WTC11 (cell line): ENCODE data around the gene SSRP1.

Experiments used
- AFF4 ChIP-seq: sonication (generic); formaldehyde crosslinking; IDR thresholded peaks from 2 replicates; pipeline ENCODE4 v1.8.1; 2023; ENCODE audit warnings: mild to moderate bottlenecking, missing genetic modification reagents, borderline replicate concordance
- CTCF ChIP-seq: fragments of 200-600 bp; IDR thresholded peaks from 2 replicates; pipeline ENCODE4 v1.8.0; 2022; ENCODE audit warnings: antibody characterized with exemption
- E2F5 ChIP-seq: sonication (generic); formaldehyde crosslinking; IDR thresholded peaks from 2 replicates; pipeline ENCODE4 v1.8.1; 2022; ENCODE audit warnings: mild to moderate bottlenecking, moderate library complexity, missing genetic modification reagents
- MAX ChIP-seq: sonication (generic); formaldehyde crosslinking; IDR thresholded peaks from 2 replicates; pipeline ENCODE4 v1.8.0; 2022; ENCODE audit warnings: mild to moderate bottlenecking, missing genetic modification reagents
- MLX ChIP-seq: sonication (generic); formaldehyde crosslinking; IDR thresholded peaks from 2 replicates; pipeline ENCODE4 v1.8.1; 2023; ENCODE audit warnings: mild to moderate bottlenecking, missing genetic modification reagents, moderate library complexity
- ZNF121 ChIP-seq: sonication (generic); formaldehyde crosslinking; IDR thresholded peaks from 2 replicates; pipeline ENCODE4 v1.8.0; 2023; ENCODE audit warnings: missing genetic modification reagents
- ZNF416 ChIP-seq: fragments of 250-450 bp; sonication (Bioruptor Pico); IDR thresholded peaks from 2 replicates; pipeline ENCODE4 v1.9.0; 2021; ENCODE audit warnings: mild to moderate bottlenecking, inconsistent platforms
- ZNF512 ChIP-seq: sonication (generic); formaldehyde crosslinking; IDR thresholded peaks from 2 replicates; pipeline ENCODE4 v1.8.1; 2022; ENCODE audit warnings: missing genetic modification reagents, borderline replicate concordance
- TF ChIP-seq, protein P1 (sequence below): sonication (generic); formaldehyde crosslinking; conservative IDR thresholded peaks from 2 replicates; pipeline ENCODE4 v1.8.1; 2023; ENCODE audit warnings: mild to moderate bottlenecking, low read depth, missing genetic modification reagents, moderate library complexity

- TF ChIP-seq CTCF (no peak), ZNF512 (no peak), ZNF121 (no peak), MLX (no peak), MAX (CRISPR knock-in tag) (no peak), AFF4 (CRISPR knock-in tag) (no peak), ZNF416 (CRISPR knock-in tag) (no peak), E2F5 (CRISPR knock-in tag) (no peak)
- TF ChIP-seq, protein P1, sequence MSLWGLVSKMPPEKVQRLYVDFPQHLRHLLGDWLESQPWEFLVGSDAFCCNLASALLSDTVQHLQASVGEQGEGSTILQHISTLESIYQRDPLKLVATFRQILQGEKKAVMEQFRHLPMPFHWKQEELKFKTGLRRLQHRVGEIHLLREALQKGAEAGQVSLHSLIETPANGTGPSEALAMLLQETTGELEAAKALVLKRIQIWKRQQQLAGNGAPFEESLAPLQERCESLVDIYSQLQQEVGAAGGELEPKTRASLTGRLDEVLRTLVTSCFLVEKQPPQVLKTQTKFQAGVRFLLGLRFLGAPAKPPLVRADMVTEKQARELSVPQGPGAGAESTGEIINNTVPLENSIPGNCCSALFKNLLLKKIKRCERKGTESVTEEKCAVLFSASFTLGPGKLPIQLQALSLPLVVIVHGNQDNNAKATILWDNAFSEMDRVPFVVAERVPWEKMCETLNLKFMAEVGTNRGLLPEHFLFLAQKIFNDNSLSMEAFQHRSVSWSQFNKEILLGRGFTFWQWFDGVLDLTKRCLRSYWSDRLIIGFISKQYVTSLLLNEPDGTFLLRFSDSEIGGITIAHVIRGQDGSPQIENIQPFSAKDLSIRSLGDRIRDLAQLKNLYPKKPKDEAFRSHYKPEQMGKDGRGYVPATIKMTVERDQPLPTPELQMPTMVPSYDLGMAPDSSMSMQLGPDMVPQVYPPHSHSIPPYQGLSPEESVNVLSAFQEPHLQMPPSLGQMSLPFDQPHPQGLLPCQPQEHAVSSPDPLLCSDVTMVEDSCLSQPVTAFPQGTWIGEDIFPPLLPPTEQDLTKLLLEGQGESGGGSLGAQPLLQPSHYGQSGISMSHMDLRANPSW (CRISPR knock-in tag): no peak
These were observed 56.6 kb downstream of the SSRP1 start for GRCh38 chr11:57279116-57279515.
